Pulmonary artery endothelial cell (primary cell): ENCODE measurements around the gene KLK3. TPM values are rescaled to one million over a fixed set of nuclear protein-coding genes. Genes with fewer than 3 reads are reported as not detected.

Experiments
- DNase-seq: peaks from one replicate; pipeline ENCODE4 v3.0.0-alpha.2; 2011; ENCODE audit warnings: low read depth, low spot score
- total RNA-seq: library from RNA; depleted of rRNA; stranded (reverse); fragments of >200 nt; gene quantifications from 2 replicates; pipeline ENCODE4 v1.2.3, GENCODE V29; 2014

Gene KLK3
- total RNA-seq, 1 donor from 2014 or later, result not detected

DNA sequence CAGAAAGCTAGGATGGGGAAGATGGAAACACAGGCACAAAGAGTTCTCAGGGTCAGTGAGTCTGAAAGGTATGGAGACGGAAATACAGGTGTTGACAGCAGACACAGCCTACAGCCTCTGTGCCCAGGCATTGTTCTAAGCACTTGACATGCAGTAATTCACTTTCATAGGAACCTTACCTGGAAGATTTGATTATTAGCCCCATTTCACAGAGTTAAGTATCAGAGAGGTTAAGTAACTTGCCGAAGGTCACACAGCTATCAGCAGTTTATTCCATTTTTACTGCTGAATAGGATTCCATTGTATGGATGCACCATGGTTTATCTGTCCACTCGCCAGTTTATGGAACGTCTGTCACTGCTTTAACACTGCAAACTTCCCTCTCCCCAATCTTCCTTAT lies 43.3 kb downstream of the KLK3 start:
- no peak for DNase-seq

DNA sequence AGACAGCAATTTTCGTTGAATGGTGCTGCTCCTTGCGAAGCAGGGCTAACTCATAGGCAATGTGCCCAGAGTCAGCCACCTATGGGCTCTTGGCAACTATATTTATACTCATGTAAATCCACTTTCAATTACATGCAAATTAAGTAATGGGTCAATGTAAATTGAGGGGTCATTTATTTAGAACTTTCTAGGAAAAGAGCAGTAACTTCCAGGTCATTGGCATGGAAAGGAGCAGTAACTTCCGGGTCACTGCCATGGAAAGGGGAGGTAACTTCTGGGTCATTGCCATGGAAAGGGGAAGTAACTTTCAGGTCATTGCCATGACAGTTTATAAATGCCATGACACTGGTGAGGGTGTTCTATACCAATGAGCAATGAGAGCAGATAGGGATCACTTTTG lies 44.9 kb downstream of the KLK3 start:
- DNase-seq, result no peak

DNA sequence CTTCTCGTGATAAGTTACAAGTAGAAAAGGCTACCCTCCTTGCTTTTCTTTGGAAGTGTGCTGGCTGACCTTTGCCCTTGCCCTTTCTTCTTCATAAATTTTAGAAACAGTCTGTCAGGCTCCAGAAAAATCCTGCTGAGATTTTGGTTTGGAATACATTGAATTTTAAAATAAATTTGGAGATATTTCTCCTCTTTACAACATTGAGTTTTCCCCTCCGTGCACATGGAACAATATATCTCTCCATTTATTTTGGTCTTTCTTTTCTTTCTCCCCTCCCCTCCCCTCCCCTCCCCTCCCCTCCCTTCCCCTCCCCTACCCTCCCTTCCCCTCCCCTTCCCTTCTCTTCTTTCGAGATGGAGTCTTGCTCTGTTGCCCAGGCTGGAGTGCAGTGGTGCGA lies 47.9 kb downstream of the KLK3 start:
- no peak for DNase-seq

DNA sequence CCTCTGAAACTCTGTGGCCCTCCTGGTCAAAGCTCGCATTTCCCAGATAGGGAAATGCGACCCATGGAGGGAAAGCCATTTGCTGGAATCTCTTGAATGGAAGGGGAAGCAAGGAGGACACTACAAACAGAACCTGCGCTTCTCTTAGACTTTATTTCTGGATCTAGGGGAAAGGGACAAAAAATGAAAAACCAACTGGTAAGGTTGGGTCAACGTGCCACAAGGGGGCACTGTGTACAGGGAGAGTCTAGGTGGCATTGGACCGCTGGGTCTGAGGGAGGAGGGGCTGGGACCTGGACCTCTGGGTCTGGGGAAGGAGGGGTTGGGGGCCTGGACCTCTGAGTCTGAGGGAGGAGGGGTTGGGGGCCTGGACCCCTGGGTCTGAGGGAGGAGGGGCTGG lies 51.5 kb downstream of the KLK3 start:
- no peak for DNase-seq

DNA sequence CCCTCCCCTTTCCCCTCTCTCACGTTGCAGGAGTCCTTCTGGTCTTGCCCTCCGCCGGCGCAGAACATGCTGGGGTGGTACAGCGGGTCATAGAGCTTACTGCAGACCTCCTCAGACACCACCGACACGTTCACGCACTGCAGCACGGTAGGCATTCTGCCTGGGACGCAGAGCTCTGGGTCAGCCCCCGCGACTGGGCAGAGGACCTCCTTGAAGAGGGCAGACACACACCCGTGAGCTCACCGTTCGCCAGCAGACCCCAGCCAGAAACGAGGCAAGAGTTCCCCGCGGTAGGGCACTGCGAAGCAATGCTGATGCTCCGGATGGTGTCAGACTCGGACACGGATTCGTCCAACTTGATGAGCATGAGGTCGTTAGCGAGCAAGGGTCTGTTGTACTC lies 53.6 kb downstream of the KLK3 start:
- DNase-seq, result no peak

DNA sequence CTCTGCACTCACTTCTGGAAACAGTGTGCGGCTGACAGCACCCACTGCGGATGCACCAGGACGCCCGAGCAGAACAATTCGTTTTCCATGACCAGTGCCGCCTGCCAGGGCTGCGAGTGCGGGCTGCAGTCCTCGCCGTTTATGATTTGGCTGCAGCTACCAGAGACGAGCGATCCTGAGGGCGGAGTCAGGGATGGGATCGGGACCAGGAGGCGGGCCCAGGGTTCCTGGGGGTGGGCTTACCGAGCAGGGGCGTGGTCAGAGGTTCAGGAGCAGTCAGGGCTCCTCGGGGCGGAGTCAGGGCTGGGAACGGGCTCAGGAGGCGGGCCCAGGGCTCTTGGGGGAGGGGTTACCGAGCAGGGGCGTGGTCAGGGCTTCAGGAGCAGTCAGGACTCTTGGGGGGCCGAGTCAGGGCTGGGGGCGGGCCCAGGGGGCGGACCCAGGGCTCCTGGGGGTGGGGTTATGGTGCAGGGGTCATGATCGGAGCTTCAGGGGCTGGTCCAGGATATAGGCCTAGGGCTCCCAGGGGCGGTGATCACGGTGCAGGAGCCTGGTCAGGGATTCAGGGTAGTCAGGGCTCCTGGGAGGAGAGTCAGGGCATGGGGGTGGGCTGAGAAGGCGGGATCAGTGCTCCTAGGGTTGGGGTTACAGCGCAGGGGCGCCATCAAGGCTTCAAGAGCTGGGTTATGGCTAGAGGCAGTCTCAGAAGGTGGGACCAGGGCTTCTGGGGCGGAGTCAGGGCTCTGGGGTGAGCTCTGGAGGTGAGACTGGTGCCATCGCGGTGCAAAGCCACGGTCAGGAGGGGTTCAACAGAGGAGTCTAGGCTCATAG lies 54.7 kb downstream of the KLK3 start:
- DNase-seq, result peak; percentile 10

Other genes starting within 250 kb of the KLK3 start
- gene SYT3, start 215.0 kb upstream of the KLK3 start, total RNA-seq, result 0.04 TPM in 1 of 2 replicates, not detected in the other
- 0.59 and 0.63 TPM in 2 replicates for gene C19orf81, start 205.5 kb upstream of the KLK3 start, total RNA-seq
- gene SHANK1, start 135.1 kb upstream of the KLK3 start, total RNA-seq, result 0.26 and 0.63 TPM in 2 replicates
- gene CLEC11A, start 131.6 kb upstream of the KLK3 start, total RNA-seq, result 4.0 and 4.3 TPM in 2 replicates
- gene GPR32, start 84.5 kb upstream of the KLK3 start, total RNA-seq, result not detected in 2 replicates
- gene ACP4, start 64.5 kb upstream of the KLK3 start, total RNA-seq, result not detected in 2 replicates
- gene KLK1, start 31.1 kb upstream of the KLK3 start, total RNA-seq, result not detected in 2 replicates
- not detected in 2 replicates for gene KLK15, start 21.3 kb upstream of the KLK3 start, total RNA-seq
- gene KLK2, start 18.5 kb downstream of the KLK3 start, total RNA-seq, result not detected in 2 replicates
- gene KLK4, start 56.5 kb downstream of the KLK3 start, total RNA-seq, result not detected in 2 replicates
- not detected in 2 replicates for gene KLK5, start 98.1 kb downstream of the KLK3 start, total RNA-seq
- gene KLK6, start 114.7 kb downstream of the KLK3 start, total RNA-seq, result not detected in 2 replicates
- not detected in 2 replicates for gene KLK7, start 129.0 kb downstream of the KLK3 start, total RNA-seq
- not detected in 2 replicates for gene KLK8, start 146.7 kb downstream of the KLK3 start, total RNA-seq
- gene KLK10, start 164.8 kb downstream of the KLK3 start, total RNA-seq, result 0.04 TPM in 1 of 2 replicates, not detected in the other
- gene KLK11, start 171.7 kb downstream of the KLK3 start, total RNA-seq, result not detected in 2 replicates
- gene KLK12, start 180.1 kb downstream of the KLK3 start, total RNA-seq, result not detected in 2 replicates
- not detected in 2 replicates for gene KLK13, start 210.2 kb downstream of the KLK3 start, total RNA-seq
- gene KLK14, start 228.0 kb downstream of the KLK3 start, total RNA-seq, result not detected in 2 replicates